Vagina (tissue), 2 donors: Measurements from ENCODE around the gene CCT6A. TPM values are rescaled to one million over a fixed set of nuclear protein-coding genes. Genes with fewer than 3 reads are reported as not detected.
A peak's percentile ranks its signal among the peaks of the same experiment; 100 is the strongest.

Experiments
- DNase-seq, 2 donors: peaks; one replicate each; pipeline ENCODE4 v3.0.0-alpha.2; 2017; ENCODE audit errors: extremely low spot score in 2 of 2
- H3K27ac ChIP-seq: fragments of 200-600 bp; sonication (generic); one replicate; pipeline ENCODE4 v1.5.1; 2019
- H3K27me3 ChIP-seq: fragments of 200-600 bp; sonication (generic); one replicate; pipeline ENCODE4 v1.5.1; 2019
- H3K36me3 ChIP-seq, 2 donors: fragments of 200-600 bp; sonication (generic); one replicate each; pipeline ENCODE4 v1.5.1; 2017 to 2019
- H3K4me1 ChIP-seq: fragments of 200-600 bp; sonication (generic); one replicate; pipeline ENCODE4 v1.5.1; 2019
- H3K4me3 ChIP-seq, 2 donors: fragments of 200-600 bp; sonication (generic); 1 replicate in 1 of 2; 2 replicates in 1 of 2; pipeline ENCODE4 v1.5.1; 2016 to 2019
- H3K9me3 ChIP-seq: fragments of 200-600 bp; sonication (generic); one replicate; pipeline ENCODE4 v1.5.1; 2019
- CTCF ChIP-seq, 3 experiments: fragments of 450-650 bp in 2 of 3; fragments of 200-600 bp in 1 of 3; sonication (generic) in 1 of 3; IDR thresholded peaks; one replicate each; pipeline ENCODE4 v1.5.1; 2017 to 2019; ENCODE audit warnings: antibody characterized with exemption in 3 of 3, mild to moderate bottlenecking in 2 of 3, moderate library complexity in 2 of 3
- POLR2A ChIP-seq, 2 donors: fragments of 450-650 bp; IDR thresholded peaks; one replicate each; pipeline ENCODE4 v1.6.1; 2017; ENCODE audit warnings: antibody characterized with exemption in 2 of 2, mild to moderate bottlenecking in 2 of 2, moderate library complexity in 2 of 2
- POLR2AphosphoS5 ChIP-seq, 2 donors: sonication (generic); formaldehyde crosslinking; IDR thresholded peaks; one replicate each; pipeline ENCODE4 v1.9.0; 2017; ENCODE audit warnings: antibody characterized with exemption in 2 of 2, mild to moderate bottlenecking in 2 of 2, low read depth in 1 of 2; ENCODE audit not compliant: insufficient read depth in 1 of 2
- intact Hi-C: fragments of 100-400 bp; cut with DNase I; formaldehyde crosslinking; loops from one replicate; pipeline ENCODE4 v1.15.1; 2023
- total RNA-seq: library from RNA; depleted of rRNA; stranded (reverse); fragments of >200 nt; gene quantifications from one replicate; pipeline ENCODE4 v1.2.3, GENCODE V29; 2016

Gene CCT6A
- total RNA-seq, 1 donor from 2014 or later: 82.0 TPM

- Histone ChIP-seq H3K36me3 (peaks cover 0 to 20% of the 10 kb centered on the region in 2 donors), H3K9me3 (no peaks in the 10 kb centered on the region), H3K4me3 (peak overlapping the region; percentile 59 to 89), H3K27me3 (no peaks in the 10 kb centered on the region), H3K27ac (peak overlapping the region; percentile 90), H3K4me1 (peaks cover 51% of the 10 kb centered on the region)
- no peak for DNase-seq
- intact Hi-C loops: loop anchor here (5.0 kb wide), 1 partner anchor 684 kb away; the partner anchor contains the start of gene LANCL2
- TF ChIP-seq POLR2A (IDR thresholded peaks at IDR 0.05) (no peak), POLR2AphosphoS5 (IDR thresholded peaks at IDR 0.05; ENCODE audit: insufficient read depth in 1 of 2, low read depth in 1 of 2) (no peak), CTCF (IDR thresholded peaks at IDR 0.05) (no peak)
These were observed 569 bp upstream of the CCT6A start for GRCh38 chr7:56051053-56051338.

GRCh38 chr7:56053379-56053778 lies 1.8 kb downstream of the CCT6A start:
- no peaks in the 10 kb centered on the region for H3K9me3 ChIP-seq
- peaks cover 0 to 44% of the 10 kb centered on the region in 2 donors for H3K36me3 ChIP-seq
- intact Hi-C loops: loop anchor here (5.0 kb wide), 1 partner anchor 686 kb away; the partner anchor contains the start of gene LANCL2
- no peaks in the 10 kb centered on the region for H3K27me3 ChIP-seq
- peaks cover 35% of the 10 kb centered on the region for H3K4me1 ChIP-seq
- TF ChIP-seq POLR2A (IDR thresholded peaks at IDR 0.05) (no peak), CTCF (IDR thresholded peaks at IDR 0.05) (no peak), POLR2AphosphoS5 (IDR thresholded peaks at IDR 0.05; ENCODE audit: insufficient read depth in 1 of 2, low read depth in 1 of 2) (no peak)
- no peak overlapping the region for H3K4me3 ChIP-seq
- no peak overlapping the region for H3K27ac ChIP-seq
- no peak for DNase-seq

- no peak overlapping the region for H3K4me3 ChIP-seq
- intact Hi-C loops: loop anchor here (5.0 kb wide), 1 partner anchor 687 kb away; the partner anchor contains the start of gene LANCL2
- H3K27ac ChIP-seq: no peak overlapping the region
- H3K36me3 ChIP-seq: peaks cover 0 to 50% of the 10 kb centered on the region in 2 donors
- TF ChIP-seq CTCF (IDR thresholded peaks at IDR 0.05): no peak
- no peak for TF ChIP-seq POLR2A (IDR thresholded peaks at IDR 0.05)
- no peak for TF ChIP-seq POLR2AphosphoS5 (IDR thresholded peaks at IDR 0.05; ENCODE audit: insufficient read depth in 1 of 2, low read depth in 1 of 2)
- H3K4me1 ChIP-seq: peaks cover 35% of the 10 kb centered on the region
- H3K9me3 ChIP-seq: no peaks in the 10 kb centered on the region
- DNase-seq: no peak
- no peaks in the 10 kb centered on the region for H3K27me3 ChIP-seq
These were observed 2.4 kb downstream of the CCT6A start for GRCh38 chr7:56053993-56054392.

- no peak overlapping the region for H3K27ac ChIP-seq
- H3K36me3 ChIP-seq: peaks cover 0 to 46% of the 10 kb centered on the region in 2 donors
- no peaks in the 10 kb centered on the region for H3K9me3 ChIP-seq
- TF ChIP-seq CTCF (IDR thresholded peaks at IDR 0.05): no peak
- no peak for TF ChIP-seq POLR2AphosphoS5 (IDR thresholded peaks at IDR 0.05; ENCODE audit: insufficient read depth in 1 of 2, low read depth in 1 of 2)
- TF ChIP-seq POLR2A (IDR thresholded peaks at IDR 0.05): no peak
- DNase-seq: no peak
- peaks cover 6% of the 10 kb centered on the region for H3K4me1 ChIP-seq
- intact Hi-C loops: no loop called here
- no peaks in the 10 kb centered on the region for H3K27me3 ChIP-seq
- no peak overlapping the region for H3K4me3 ChIP-seq
These were observed 10.8 kb downstream of the CCT6A start for GRCh38 chr7:56062382-56062781.

- intact Hi-C loops: no loop called here
- H3K36me3 ChIP-seq: peaks cover 0 to 35% of the 10 kb centered on the region in 2 donors
- no peaks in the 10 kb centered on the region for H3K27me3 ChIP-seq
- peaks cover 6% of the 10 kb centered on the region for H3K4me1 ChIP-seq
- no peak for DNase-seq
- H3K9me3 ChIP-seq: no peaks in the 10 kb centered on the region
- H3K4me3 ChIP-seq: peak overlapping the region in 1 of 2 donors; percentile 91
- TF ChIP-seq CTCF (IDR thresholded peaks at IDR 0.05) (no peak), POLR2AphosphoS5 (IDR thresholded peaks at IDR 0.05; ENCODE audit: insufficient read depth in 1 of 2, low read depth in 1 of 2) (no peak), POLR2A (IDR thresholded peaks at IDR 0.05) (no peak)
- H3K27ac ChIP-seq: peak overlapping the region; percentile 93
These were observed 11.9 kb downstream of the CCT6A start for GRCh38 chr7:56063500-56063881.
